ENCODE results near the gene SMOC1.

The SMOC1 gene

GRCh38 chr14:70011098-70011497 lies 131.9 kb downstream of the SMOC1 start:
- no peak for DNase-seq (ENCODE audit: low read depth)

- DNase-seq (ENCODE audit: low read depth): no peak
Observed at GRCh38 chr14:70011708-70012107, 132.5 kb downstream of the SMOC1 start.

- no peak for DNase-seq (ENCODE audit: low read depth)
Observed at GRCh38 chr14:70013271-70013873, 134.2 kb downstream of the SMOC1 start.

- DNase-seq (ENCODE audit: low read depth): no peak
Observed at GRCh38 chr14:70014406-70015095, 135.3 kb downstream of the SMOC1 start.

GRCh38 chr14:70018230-70018629 lies 139.0 kb downstream of the SMOC1 start:
- no peak for DNase-seq (ENCODE audit: low read depth)

GRCh38 chr14:70018713-70019211 lies 139.5 kb downstream of the SMOC1 start:
- no peak for DNase-seq (ENCODE audit: low read depth)

- DNase-seq (ENCODE audit: low read depth): no peak
Observed at GRCh38 chr14:70019695-70020094, 140.5 kb downstream of the SMOC1 start.

DNA sequence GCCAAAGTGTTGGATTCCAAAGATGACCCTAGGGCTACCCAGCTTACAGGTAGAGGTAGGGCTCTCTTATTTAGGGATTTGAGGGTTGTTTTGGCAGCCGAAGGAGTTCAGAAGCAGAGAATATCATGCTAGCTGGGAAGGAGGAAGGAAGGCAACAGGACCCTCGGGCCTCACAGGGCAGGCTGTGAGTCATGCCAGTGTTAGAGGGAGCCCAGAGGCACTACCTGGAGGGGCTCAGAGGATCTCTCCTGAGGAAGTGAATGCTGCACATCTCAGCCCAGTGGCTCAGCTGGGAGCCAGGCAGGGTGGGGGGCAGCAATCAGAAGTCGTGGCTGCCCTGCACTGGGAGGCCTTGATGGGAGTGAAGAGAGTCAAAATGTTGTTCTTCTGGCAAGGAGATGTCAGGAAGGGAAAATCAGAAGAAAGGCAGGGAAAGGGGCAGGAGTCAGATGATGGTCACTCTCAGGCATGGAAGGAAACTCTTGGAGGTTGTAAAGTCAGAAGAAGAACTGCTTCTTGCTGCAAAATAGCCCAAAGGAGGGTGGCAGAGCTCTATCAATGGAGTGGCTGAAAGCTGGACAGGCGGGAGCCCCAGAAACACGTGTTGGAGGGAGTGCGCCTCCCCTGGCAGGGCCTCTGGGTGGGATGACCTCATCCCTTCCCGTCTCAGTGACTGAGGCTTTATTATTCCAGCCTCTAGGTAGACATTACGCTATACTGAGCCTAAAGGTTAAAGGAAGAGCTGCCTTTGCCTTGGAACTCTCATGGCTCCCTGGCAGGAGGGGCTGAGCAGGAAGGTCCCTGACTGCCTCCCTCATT lies 141.3 kb downstream of the SMOC1 start:
- no peak for DNase-seq (ENCODE audit: low read depth)

DNA sequence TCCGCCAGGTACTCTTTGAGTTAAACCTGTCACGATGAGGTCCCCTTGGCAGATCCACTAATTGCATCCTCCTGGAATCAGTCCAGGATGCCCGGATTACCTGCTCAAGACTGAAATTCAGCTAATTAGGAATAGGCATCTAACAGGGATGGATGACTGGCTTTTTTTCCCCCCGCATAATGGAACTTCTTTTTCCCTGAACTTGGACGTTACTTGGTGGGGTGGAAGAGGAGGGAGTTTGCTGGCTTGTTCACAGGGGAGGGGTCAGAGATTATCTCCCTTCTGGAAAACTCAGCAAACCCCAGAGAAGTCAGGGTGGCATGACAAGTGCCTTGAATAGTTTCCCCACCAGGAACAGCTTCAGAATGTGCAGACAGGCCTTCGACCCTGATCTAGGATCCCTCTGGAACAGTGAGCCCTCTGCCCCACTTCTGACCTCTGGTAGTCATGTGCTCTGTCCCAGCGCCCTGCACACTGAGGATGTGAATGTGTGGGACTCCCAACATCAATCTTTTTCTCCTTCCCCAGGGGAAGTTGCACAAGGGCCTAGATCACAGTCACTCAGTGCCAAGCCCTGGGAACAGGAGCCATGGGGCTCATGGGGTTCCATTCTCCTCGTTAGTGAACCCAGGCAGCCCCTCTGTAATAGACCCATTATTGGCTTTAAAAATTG lies 142.5 kb downstream of the SMOC1 start:
- DNase-seq (ENCODE audit: low read depth): no peak

DNA sequence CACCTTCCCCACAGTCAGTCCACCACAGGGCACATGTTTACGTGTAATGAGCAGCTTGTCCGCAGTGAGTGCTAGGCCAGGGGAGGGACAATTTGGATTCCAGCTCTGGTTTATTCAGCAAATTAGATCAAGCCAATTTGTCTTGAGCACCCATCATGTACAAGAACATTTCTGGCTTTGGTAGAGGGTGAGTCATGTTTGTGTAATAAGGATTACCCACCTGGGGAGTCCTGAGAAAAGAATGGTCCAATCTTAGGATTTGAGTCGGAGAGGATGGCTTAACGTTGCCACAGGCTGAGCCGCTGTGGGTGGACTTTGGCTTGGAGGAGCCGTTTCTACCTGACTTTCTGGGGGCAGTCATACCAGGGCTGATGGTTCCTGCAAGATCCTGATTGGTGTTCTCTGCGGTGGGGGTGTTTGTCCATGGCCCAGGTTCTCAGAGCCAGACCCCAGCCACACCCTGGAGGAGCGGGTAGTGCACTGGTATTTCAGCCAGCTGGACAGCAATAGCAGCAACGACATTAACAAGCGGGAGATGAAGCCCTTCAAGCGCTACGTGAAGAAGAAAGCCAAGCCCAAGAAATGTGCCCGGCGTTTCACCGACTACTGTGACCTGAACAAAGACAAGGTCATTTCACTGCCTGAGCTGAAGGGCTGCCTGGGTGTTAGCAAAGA lies 143.7 kb downstream of the SMOC1 start:
- no peak for DNase-seq (ENCODE audit: low read depth)

GRCh38 chr14:70023871-70024270 lies 144.7 kb downstream of the SMOC1 start:
- no peak for DNase-seq (ENCODE audit: low read depth)

DNA sequence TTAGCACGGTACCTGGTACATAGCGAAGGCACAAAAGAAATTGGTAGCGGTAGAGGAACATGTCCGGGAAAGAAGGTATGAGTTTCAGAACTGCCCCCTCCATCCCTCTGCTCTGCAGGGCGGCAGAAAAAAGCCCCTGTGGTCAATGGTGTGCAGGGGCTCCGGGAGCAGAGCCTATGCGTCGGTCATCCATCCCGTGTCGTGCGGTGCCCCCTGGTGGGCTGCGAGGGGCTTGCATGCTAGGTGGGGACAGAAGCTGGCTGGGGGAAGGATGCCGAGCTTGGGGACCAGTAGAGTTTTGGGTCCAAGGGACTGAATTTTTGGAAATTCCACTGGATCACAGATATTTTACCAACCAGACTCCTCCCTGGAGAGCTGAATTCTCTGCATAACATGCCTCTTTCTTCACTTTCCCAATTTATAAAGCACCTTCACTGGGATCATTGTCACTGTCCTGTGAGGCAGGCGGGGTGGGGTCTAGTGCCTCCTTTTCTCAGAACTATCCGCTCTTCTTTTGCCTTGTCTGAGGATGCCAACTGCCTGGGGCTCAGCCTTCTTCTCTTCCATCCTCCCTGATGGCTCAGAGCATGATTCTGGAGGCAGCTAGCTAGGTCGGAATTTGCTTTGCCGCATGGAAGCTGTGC lies 148.7 kb downstream of the SMOC1 start:
- DNase-seq (ENCODE audit: low read depth): no peak

DNA sequence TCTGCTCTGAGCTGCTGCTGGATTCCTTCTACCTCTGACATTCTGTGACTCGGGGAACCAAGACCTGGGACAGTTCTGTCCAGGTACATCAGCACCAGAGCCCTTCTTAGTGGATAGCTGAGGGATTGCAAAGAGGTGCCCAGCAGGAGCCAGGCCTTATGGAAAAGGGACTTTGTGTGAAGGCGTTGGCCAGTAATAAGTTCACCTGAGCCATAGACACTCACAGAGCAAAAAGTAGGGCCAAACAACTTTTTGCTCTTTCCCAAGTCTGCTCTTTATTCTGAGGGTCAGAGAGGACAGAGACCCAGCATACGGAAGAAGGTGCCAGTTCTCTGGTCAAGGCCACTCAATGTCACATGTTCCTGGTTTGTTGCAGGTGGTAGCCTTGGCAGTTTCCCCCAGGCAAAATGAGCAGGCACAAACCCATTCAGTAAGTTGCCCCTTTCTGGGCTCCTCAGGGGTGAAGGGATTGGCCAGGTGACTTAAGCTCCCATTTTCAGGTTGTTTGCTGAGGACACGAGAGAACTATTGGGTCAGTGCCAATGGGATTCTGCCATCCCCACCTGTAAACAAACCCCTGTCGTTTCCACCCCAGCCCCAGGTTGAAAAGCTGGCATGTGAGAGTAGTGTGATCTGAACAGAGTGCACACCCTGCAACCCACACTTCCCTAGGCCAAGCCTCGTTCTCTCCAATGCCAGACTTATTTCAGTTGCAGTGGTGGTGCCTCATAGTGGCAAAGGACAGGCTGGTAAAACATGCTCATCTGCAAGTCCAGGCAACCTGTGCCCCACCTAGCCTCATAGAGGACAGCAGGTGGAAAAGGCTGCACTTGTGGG lies 150.3 kb downstream of the SMOC1 start:
- no peak for DNase-seq (ENCODE audit: low read depth)

- no peak for DNase-seq (ENCODE audit: low read depth)
Observed at GRCh38 chr14:70032016-70032415, 152.8 kb downstream of the SMOC1 start.

DNA sequence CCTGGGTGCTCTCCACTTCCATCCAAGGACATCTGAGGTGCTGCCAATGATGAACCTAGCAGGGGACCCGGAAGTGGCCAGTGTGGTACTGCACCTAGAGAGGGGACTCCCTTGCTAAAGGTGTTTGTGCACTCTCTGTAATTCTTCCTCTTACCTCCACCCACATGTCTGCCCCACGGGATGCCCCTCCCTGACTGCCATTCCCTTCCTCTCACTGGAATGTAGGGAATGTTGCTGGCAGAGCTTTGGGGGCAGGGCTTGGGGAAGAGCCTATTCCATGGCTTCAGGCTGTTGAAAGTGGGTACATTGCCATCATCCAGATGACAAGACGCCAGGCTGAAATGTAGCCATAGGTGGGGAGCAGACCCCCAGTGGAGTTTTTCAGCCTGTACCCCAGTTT lies 153.2 kb downstream of the SMOC1 start:
- no peak for DNase-seq (ENCODE audit: low read depth)

GRCh38 chr14:70033116-70033515 lies 153.9 kb downstream of the SMOC1 start:
- no peak for DNase-seq (ENCODE audit: low read depth)

- no peak for DNase-seq (ENCODE audit: low read depth)
Observed at GRCh38 chr14:70033561-70033960, 154.3 kb downstream of the SMOC1 start.

GRCh38 chr14:70034257-70034656 lies 155.0 kb downstream of the SMOC1 start:
- DNase-seq (ENCODE audit: low read depth): no peak

- DNase-seq (ENCODE audit: low read depth): no peak
Observed at GRCh38 chr14:70036665-70037064, 157.4 kb downstream of the SMOC1 start.

DNA sequence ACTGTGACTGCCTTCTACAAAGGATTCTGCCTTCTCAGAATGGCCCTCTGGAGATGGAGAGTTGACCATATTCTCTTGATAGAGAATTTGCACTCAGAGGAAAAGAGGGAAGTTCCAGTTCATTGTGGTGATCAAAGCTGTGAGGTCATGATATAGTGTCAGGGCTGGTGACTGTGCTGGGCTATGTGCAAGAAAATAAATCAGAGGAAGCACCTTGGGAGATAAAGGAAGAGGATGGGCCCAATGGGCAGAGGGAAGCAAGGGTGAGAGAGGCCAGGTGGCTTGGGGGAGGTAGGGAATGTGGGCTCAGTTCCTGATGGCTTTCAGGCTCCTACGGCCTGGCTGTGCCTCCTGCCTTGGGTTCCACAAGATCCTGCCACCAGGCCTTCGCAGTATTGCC lies 163.8 kb downstream of the SMOC1 start:
- DNase-seq (ENCODE audit: low read depth): no peak

Data from GM04503 (cell line).